K562 (cell line): ENCODE measurements around the gene AKAP13. TPM values are rescaled to one million over a fixed set of nuclear protein-coding genes. Genes with fewer than 3 reads are reported as not detected.

Experiments
- ATAC-seq: fragments of 200-7000 bp; cut with Tn5 transposase; 3 replicates; pipeline ENCODE4 v1.9.1; 2020; ENCODE audit warnings: moderate library complexity
- BruUV-seq: library from RNA; stranded (reverse); fragments of 400-500 nt; replicated peaks from 2 replicates; lab custom pipeline; 2021; lab: Mats Ljungman, UMichigan
- CTCF ChIA-PET: fragments of 300-600 bp; formaldehyde crosslinking; extraction: SDS; loops from one replicate; lab custom pipeline; 2021; ENCODE audit warnings: low intra/inter-chr PET ratio; lab: Yijun Ruan, JAX
- POLR2A ChIA-PET: fragments of 300-600, 350-650 bp; sonication (Branson Sonifier 250); formaldehyde crosslinking; extraction: SDS; loops from one replicate; lab custom pipeline; 2021; ENCODE audit warnings: antibody characterized with exemption, inconsistent platforms; lab: Yijun Ruan, JAX
- DNase-seq, 4 experiments: peaks; one replicate each; pipeline versions ENCODE4 v3.0.0 to v3.0.0-alpha.2; 2011 to 2018; ENCODE audit warnings: low spot score in 3 of 4, mixed read lengths in 3 of 4; ENCODE audit errors: extremely low read depth in 1 of 4
- FAIRE-seq: peaks from 2 replicates; lab custom pipeline; 2011; peaks lifted over from hg19 to GRCh38; lab: Jason Lieb, UNC
- H2AFZ ChIP-seq: 2 replicates; pipeline ENCODE4 v1.6.0; 2011; ENCODE audit warnings: low read depth, low read length, control low read depth, inconsistent platforms
- H3K27ac ChIP-seq: fragments of 200-600 bp; 3 replicates; pipeline ENCODE4 v1.8.0; 2011; ENCODE audit warnings: low read depth, mild to moderate bottlenecking, control low read depth, inconsistent platforms, low read length, moderate library complexity, mixed read lengths; ENCODE audit errors: extremely low read depth
- H3K27me3 ChIP-seq, 2 experiments: fragments of 300-600 bp in 1 of 2; 2 replicates in 1 of 2; 3 replicates in 1 of 2; pipeline versions ENCODE4 v1.6.0 to v1.8.0; 2011; ENCODE audit warnings: inconsistent platforms in 2 of 2, low read length in 2 of 2, mild to moderate bottlenecking in 1 of 2, mixed read lengths in 1 of 2, moderate library complexity in 1 of 2; ENCODE audit not compliant: control insufficient read depth in 2 of 2, insufficient read depth in 2 of 2
- H3K36me3 ChIP-seq: fragments of 300-600 bp; 3 replicates; pipeline ENCODE4 v1.8.0; 2011; ENCODE audit warnings: mild to moderate bottlenecking, low read length, inconsistent platforms; ENCODE audit not compliant: control insufficient read depth, insufficient read depth
- H3K4me1 ChIP-seq, 2 experiments: fragments of 200-600 bp in 1 of 2; replicated peaks in 1 of 2; 2 replicates in 1 of 2; 3 replicates in 1 of 2; pipeline versions ENCODE4 v1.5.1 to v1.8.0; 2011; ENCODE audit warnings: inconsistent platforms in 2 of 2, low read length in 2 of 2, mild to moderate bottlenecking in 1 of 2, mixed read lengths in 1 of 2, moderate library complexity in 1 of 2; ENCODE audit not compliant: control insufficient read depth in 2 of 2, insufficient read depth in 2 of 2
- H3K4me2 ChIP-seq: 2 replicates; pipeline ENCODE4 v1.6.1; 2011; ENCODE audit warnings: low read length, control low read depth, inconsistent platforms, mixed read lengths; ENCODE audit not compliant: insufficient read depth
- H3K4me3 ChIP-seq: fragments of 200-600 bp; sonication (generic), shearing (Covaris generic); 2 replicates; pipeline ENCODE4 v1.5.1; 2016; ENCODE audit warnings: control low read depth, inconsistent platforms
- H3K79me2 ChIP-seq: fragments of 200-600 bp; 3 replicates; pipeline ENCODE4 v1.8.0; 2011; ENCODE audit warnings: low read length, inconsistent platforms; ENCODE audit not compliant: control insufficient read depth, insufficient read depth
- H3K9ac ChIP-seq, 2 experiments: 2 replicates each; pipeline versions ENCODE4 v1.6.0 to v1.6.1; 2011; ENCODE audit warnings: low read depth in 2 of 2, low read length in 2 of 2, control low read depth in 1 of 2, inconsistent platforms in 1 of 2, mild to moderate bottlenecking in 1 of 2, mixed read lengths in 1 of 2; ENCODE audit not compliant: insufficient read depth in 1 of 2
- H3K9me1 ChIP-seq: one replicate; pipeline ENCODE4 v1.6.0; 2011; ENCODE audit warnings: inconsistent platforms, mild to moderate bottlenecking, low read length, moderate library complexity; ENCODE audit not compliant: control insufficient read depth, insufficient read depth
- H3K9me3 ChIP-seq: replicated peaks from 2 replicates; pipeline ENCODE4 v1.5.1; 2011; ENCODE audit warnings: low read depth, low read length, inconsistent platforms; ENCODE audit not compliant: control insufficient read depth, insufficient read depth
- H4K20me1 ChIP-seq: replicated peaks from 2 replicates; pipeline ENCODE4 v1.6.1; 2011; ENCODE audit warnings: low read length, inconsistent platforms, mixed read lengths; ENCODE audit not compliant: control insufficient read depth, insufficient read depth
- AFF4 ChIP-seq: sonication (generic); formaldehyde crosslinking; IDR thresholded peaks from 2 replicates; pipeline ENCODE4 v1.8.0; 2023; ENCODE audit warnings: mild to moderate bottlenecking, missing genetic modification reagents
- ATF1 ChIP-seq, 2 experiments: fragments of 450-650 bp in 1 of 2; IDR thresholded peaks; 2 replicates each; pipeline ENCODE4 v1.6.1; 2016; ENCODE audit warnings: missing compliant biosample characterization in 1 of 2, missing genetic modification characterization in 1 of 2
- CBX1 ChIP-seq: sonication (generic); IDR thresholded peaks from 2 replicates; pipeline ENCODE4 v1.6.1; 2016; ENCODE audit warnings: antibody characterized with exemption, low read depth, mild to moderate bottlenecking
- ELF1 ChIP-seq: fragments of 200-800 bp; sonication (Bioruptor generic); IDR thresholded peaks from 2 replicates; pipeline ENCODE4 v1.6.1; 2016; ENCODE audit warnings: missing genetic modification characterization, missing compliant biosample characterization
- MEF2A ChIP-seq: IDR thresholded peaks from 2 replicates; pipeline ENCODE4 v1.6.1; 2011; ENCODE audit warnings: low read depth, mild to moderate bottlenecking, low read length, moderate library complexity; ENCODE audit not compliant: control insufficient read depth
- NR1H2 ChIP-seq: sonication (generic); formaldehyde crosslinking; IDR thresholded peaks from 2 replicates; pipeline ENCODE4 v1.4.0; 2020; ENCODE audit warnings: mild to moderate bottlenecking, missing genetic modification reagents
- RBM34 ChIP-seq: fragments of 200-400 bp; formaldehyde crosslinking; IDR thresholded peaks from 2 replicates; pipeline ENCODE4 v1.6.1; 2018; ENCODE audit warnings: low read length, borderline replicate concordance; ENCODE audit not compliant: insufficient read depth
- TAF9B ChIP-seq: fragments of 450-650 bp; IDR thresholded peaks from 2 replicates; pipeline ENCODE4 v1.6.1; 2018; ENCODE audit warnings: mild to moderate bottlenecking; ENCODE audit not compliant: partially characterized antibody
- ZBTB11 ChIP-seq, 3 experiments: fragments of 200-800 bp in 1 of 3; fragments of 250-450 bp in 1 of 3; fragments of 450-650 bp in 1 of 3; sonication (Bioruptor Pico) in 1 of 3; sonication (Bioruptor generic) in 1 of 3; formaldehyde crosslinking in 1 of 3; IDR thresholded peaks; 2 replicates each; pipeline versions ENCODE4 v1.6.1 to v1.8.0; 2016 to 2022; ENCODE audit warnings: mild to moderate bottlenecking in 2 of 3, missing genetic modification characterization in 2 of 3, missing compliant biosample characterization in 1 of 3, moderate library complexity in 1 of 3
- ZC3H8 ChIP-seq: fragments of 450-650 bp; IDR thresholded peaks from 2 replicates; pipeline ENCODE4 v1.6.1; 2017
- ZKSCAN1 ChIP-seq: fragments of 150-350 bp; IDR thresholded peaks from 2 replicates; pipeline ENCODE4 v1.6.1; 2016; ENCODE audit warnings: low read depth, low read length
- WGBS: fragments of 100-300 bp; shearing (Covaris generic); methylation state at CpG from one replicate; pipeline ENCODE4 v1.1.6; 2016; ENCODE audit warnings: low coverage, mixed read lengths; ENCODE audit not compliant: insufficient coverage; ENCODE audit errors: missing lambda C conversion rate; 5-methylcytosine and 5-hydroxymethylcytosine counted together
- in situ Hi-C: fragments of 300-500 bp; cut with MboI; formaldehyde crosslinking; loops from 4 replicates; pipeline ENCODE4 v1.15.0; 2018; ENCODE audit warnings: inconsistent platforms, mixed read lengths
- intact Hi-C: fragments of 100-400 bp; cut with micrococcal nuclease; formaldehyde crosslinking; loops from 2 replicates; pipeline ENCODE4 v1.14.2; 2022
- polyA plus RNA-seq, 8 experiments: library from polyadenylated mRNA; depleted of rRNA in 4 of 8; stranded (reverse) in 5 of 8; unstranded in 3 of 8; fragments of >200 nt; fragmentation: Nextera tagmentation in 2 of 8; fragmentation: Illumina TruSeq in 1 of 8; extraction: Ambion mirVana in 2 of 8; extraction: Trizol in 1 of 8; gene quantifications; 2 replicates each; pipeline versions ENCODE4 v1.2.1 to v1.2.3, GENCODE V29; 2011 to 2014; ENCODE audit warnings: inconsistent platforms in 1 of 8, missing spikeins in 1 of 8
- total RNA-seq, 7 experiments: library from RNA; depleted of rRNA in 6 of 7; stranded (reverse); fragments of >200 nt in 6 of 7; fragmentation: Illumina TruSeq in 2 of 7; extraction: Trizol in 2 of 7; gene quantifications; 2 replicates each; pipeline versions ENCODE4 v1.2.1 to v1.2.3, GENCODE V29; 2011 to 2021; ENCODE audit warnings: low replicate concordance in 1 of 7
- TF ChIP-seq, protein P1 (sequence below): fragments of 450-650 bp; formaldehyde crosslinking; conservative IDR thresholded peaks from 2 replicates; pipeline ENCODE4 v1.4.0; 2022; ENCODE audit warnings: mild to moderate bottlenecking, missing genetic modification characterization

Gene AKAP13
- total and polyA plus RNA-seq, 9 of the 15 experiments (the other 6 are each of a cell fraction or from before 2014, with no cell fraction given): 0.03 to 1.7 (median 0.42) TPM

DNA sequence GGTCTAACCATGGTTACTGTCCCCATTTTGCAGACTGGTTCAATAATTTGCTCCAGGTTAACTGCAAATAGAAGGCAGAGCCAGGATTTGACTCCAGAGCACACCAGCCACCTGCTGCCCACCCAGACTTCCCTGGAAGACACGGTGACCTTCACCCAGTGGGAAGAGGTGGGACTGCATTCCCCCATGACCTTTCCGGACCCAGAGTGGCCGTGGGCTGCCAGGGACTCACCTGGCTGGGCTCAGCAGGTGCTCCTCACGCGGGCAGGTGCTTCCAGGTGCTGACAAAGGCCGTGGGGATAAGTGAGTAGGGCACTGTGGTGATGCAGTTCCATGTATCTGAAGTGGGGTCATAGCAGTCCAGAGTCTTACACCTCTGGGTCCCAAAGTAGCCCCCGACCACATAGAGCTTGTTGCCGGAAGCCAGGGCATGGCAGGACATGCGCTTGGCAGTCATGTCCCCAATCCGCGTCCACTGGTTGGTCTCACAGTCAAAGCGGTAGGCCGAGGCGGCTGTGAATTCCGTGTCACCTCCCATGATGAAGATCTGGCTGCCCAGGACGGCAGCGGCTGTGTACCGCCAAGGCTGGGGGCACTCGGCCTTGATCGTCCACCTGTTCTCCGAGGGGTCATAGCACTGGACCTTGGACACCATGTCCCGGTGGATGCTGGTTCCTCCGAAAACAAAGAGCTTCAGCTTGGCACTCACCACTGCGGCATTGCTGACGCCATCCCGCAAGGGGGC lies 387.6 kb downstream of the AKAP13 start:
- DNase-seq: no peak
- 13% methylated on average over 25 of the region's 26 CpGs for WGBS
- no peak overlapping the region for H2AFZ ChIP-seq
- H3K4me3 ChIP-seq: no peak overlapping the region
- BruUV-seq: no TSS peak
- H4K20me1 ChIP-seq: peaks cover 4% of the 10 kb centered on the region
- no peaks in the 10 kb centered on the region for H3K9me3 ChIP-seq
- H3K27ac ChIP-seq: no peak overlapping the region
- in situ Hi-C loops: no loop called here
- no peaks in the 10 kb centered on the region for H3K79me2 ChIP-seq
- intact Hi-C loops: no loop called here
- no peaks in the 10 kb centered on the region for H3K9me1 ChIP-seq
- no peak for ATAC-seq
- no peak for FAIRE-seq
- H3K27me3 ChIP-seq: peaks cover 7 to 74% of the 10 kb centered on the region in 2 experiments; a peak in 4 of 5 replicates
- POLR2A ChIA-PET: interaction anchor here (0.7 to 1.2 kb wide), 3 partner anchors 7 to 18 kb away, joined by 3 to 7 read pairs (median 3); no protein-coding TSS in a partner anchor
- peaks cover 0 to 9% of the 10 kb centered on the region in 2 experiments; a peak in 1 of 5 replicates for H3K4me1 ChIP-seq
- CTCF ChIA-PET: no interaction called here
- no peak overlapping the region for H3K9ac ChIP-seq
- H3K4me2 ChIP-seq: no peak overlapping the region
- no peaks in the 10 kb centered on the region for H3K36me3 ChIP-seq
- TF ChIP-seq TAF9B (no peak), ZBTB11 (CRISPR knock-in tag; IDR thresholded peaks at IDR 0.05) (no peak), ZC3H8 (no peak), ZKSCAN1 (no peak), AFF4 (CRISPR knock-in tag) (no peak), ATF1 (CRISPR knock-in tag; IDR thresholded peaks at IDR 0.05) (no peak), ATF1 (tag; IDR thresholded peaks at IDR 0.05) (no peak), MEF2A (no peak), NR1H2 (CRISPR knock-in tag) (no peak), ELF1 (tag) (no peak), CBX1 (no peak), RBM34 (no peak)
- TF ChIP-seq, protein P1, sequence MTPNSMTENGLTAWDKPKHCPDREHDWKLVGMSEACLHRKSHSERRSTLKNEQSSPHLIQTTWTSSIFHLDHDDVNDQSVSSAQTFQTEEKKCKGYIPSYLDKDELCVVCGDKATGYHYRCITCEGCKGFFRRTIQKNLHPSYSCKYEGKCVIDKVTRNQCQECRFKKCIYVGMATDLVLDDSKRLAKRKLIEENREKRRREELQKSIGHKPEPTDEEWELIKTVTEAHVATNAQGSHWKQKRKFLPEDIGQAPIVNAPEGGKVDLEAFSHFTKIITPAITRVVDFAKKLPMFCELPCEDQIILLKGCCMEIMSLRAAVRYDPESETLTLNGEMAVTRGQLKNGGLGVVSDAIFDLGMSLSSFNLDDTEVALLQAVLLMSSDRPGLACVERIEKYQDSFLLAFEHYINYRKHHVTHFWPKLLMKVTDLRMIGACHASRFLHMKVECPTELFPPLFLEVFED (CRISPR knock-in tag): no peak
